IPS-20b (cell line): Measurements from ENCODE around the gene PRELID1.

Experiments
- H3K27ac ChIP-seq: one replicate; pipeline ENCODE4 v1.5.1; 2013; ENCODE audit warnings: low read length
- H3K27me3 ChIP-seq: 2 replicates; pipeline ENCODE4 v1.6.1; 2013; ENCODE audit warnings: mild to moderate bottlenecking, low read length, inconsistent platforms; ENCODE audit not compliant: insufficient read depth
- H3K36me3 ChIP-seq: 2 replicates; pipeline ENCODE4 v1.6.1; 2013; ENCODE audit warnings: low read depth, mild to moderate bottlenecking, inconsistent platforms, low read length, moderate library complexity; ENCODE audit not compliant: insufficient read depth
- H3K4me1 ChIP-seq: 2 replicates; pipeline ENCODE4 v1.6.1; 2013; ENCODE audit warnings: mild to moderate bottlenecking, control low read depth, inconsistent platforms, low read length, moderate library complexity; ENCODE audit not compliant: insufficient read depth
- H3K4me3 ChIP-seq: 2 replicates; pipeline ENCODE4 v1.5.1; 2013; ENCODE audit warnings: mild to moderate bottlenecking, low read length, inconsistent platforms
- H3K9ac ChIP-seq: 2 replicates; pipeline ENCODE4 v1.6.1; 2013; ENCODE audit warnings: low read depth, mild to moderate bottlenecking, inconsistent platforms, low read length, moderate library complexity
- H3K9me3 ChIP-seq: 2 replicates; pipeline ENCODE4 v1.6.1; 2013; ENCODE audit warnings: mild to moderate bottlenecking, low read depth, low read length, inconsistent platforms; ENCODE audit not compliant: insufficient read depth

PRELID1 gene

GRCh38 chr5:177317959-177318377 lies 14.4 kb downstream of the PRELID1 start:
- Histone ChIP-seq H3K9ac (no peak overlapping the region), H3K9me3 (no peaks in the 10 kb centered on the region), H3K36me3 (no peaks in the 10 kb centered on the region), H3K4me1 (no peaks in the 10 kb centered on the region; the same call in 1 of the 2 replicates), H3K27ac (no peak overlapping the region), H3K27me3 (no peaks in the 10 kb centered on the region), H3K4me3 (no peak overlapping the region)

- Histone ChIP-seq H3K27ac (no peak overlapping the region), H3K36me3 (no peaks in the 10 kb centered on the region), H3K27me3 (no peaks in the 10 kb centered on the region), H3K4me3 (no peak overlapping the region), H3K9me3 (no peaks in the 10 kb centered on the region), H3K9ac (no peak overlapping the region), H3K4me1 (peaks cover 1% of the 10 kb centered on the region)
These were observed 16.5 kb downstream of the PRELID1 start for GRCh38 chr5:177319913-177320588.

- H3K9me3 ChIP-seq, result no peaks in the 10 kb centered on the region
- H3K27ac ChIP-seq, result no peak overlapping the region
- H3K9ac ChIP-seq, result no peak overlapping the region
- H3K4me1 ChIP-seq, result peaks cover 9% of the 10 kb centered on the region
- H3K4me3 ChIP-seq, result no peak overlapping the region
- no peaks in the 10 kb centered on the region for H3K36me3 ChIP-seq
- H3K27me3 ChIP-seq, result no peaks in the 10 kb centered on the region
These were observed 17.3 kb downstream of the PRELID1 start for GRCh38 chr5:177320879-177321278.

- peak overlapping the region; percentile 39 for H3K9ac ChIP-seq
- peaks cover 13% of the 10 kb centered on the region for H3K36me3 ChIP-seq
- no peak overlapping the region; the same call in 1 of the 2 replicates for H3K4me3 ChIP-seq
- peak overlapping the region; percentile 78 for H3K27ac ChIP-seq
- H3K27me3 ChIP-seq, result no peaks in the 10 kb centered on the region
- H3K9me3 ChIP-seq, result no peaks in the 10 kb centered on the region
- peaks cover 13% of the 10 kb centered on the region for H3K4me1 ChIP-seq
These were observed 22.3 kb downstream of the PRELID1 start for GRCh38 chr5:177325868-177326381.

- Histone ChIP-seq H3K9ac (no peak overlapping the region), H3K4me1 (peaks cover 13% of the 10 kb centered on the region), H3K27ac (no peak overlapping the region), H3K36me3 (peaks cover 27% of the 10 kb centered on the region), H3K9me3 (no peaks in the 10 kb centered on the region), H3K27me3 (no peaks in the 10 kb centered on the region), H3K4me3 (no peak overlapping the region)
These were observed 24.2 kb downstream of the PRELID1 start for GRCh38 chr5:177327539-177328522.

- Histone ChIP-seq H3K9me3 (no peaks in the 10 kb centered on the region), H3K27ac (no peak overlapping the region), H3K36me3 (peaks cover 35% of the 10 kb centered on the region), H3K4me1 (peaks cover 13% of the 10 kb centered on the region), H3K9ac (no peak overlapping the region), H3K27me3 (no peaks in the 10 kb centered on the region), H3K4me3 (no peak overlapping the region)
These were observed 25.1 kb downstream of the PRELID1 start for GRCh38 chr5:177328545-177329231.

- Histone ChIP-seq H3K27me3 (no peaks in the 10 kb centered on the region), H3K9ac (no peak overlapping the region), H3K9me3 (no peaks in the 10 kb centered on the region), H3K4me1 (peaks cover 13% of the 10 kb centered on the region), H3K36me3 (peaks cover 47% of the 10 kb centered on the region), H3K27ac (no peak overlapping the region), H3K4me3 (no peak overlapping the region)
These were observed 26.3 kb downstream of the PRELID1 start for GRCh38 chr5:177329883-177330282.

GRCh38 chr5:177330991-177331842 lies 27.6 kb downstream of the PRELID1 start:
- no peaks in the 10 kb centered on the region for H3K27me3 ChIP-seq
- no peaks in the 10 kb centered on the region for H3K9me3 ChIP-seq
- peaks cover 61% of the 10 kb centered on the region for H3K36me3 ChIP-seq
- H3K4me1 ChIP-seq, result peaks cover 1% of the 10 kb centered on the region; the same call in 1 of the 2 replicates
- H3K9ac ChIP-seq, result no peak overlapping the region
- H3K4me3 ChIP-seq, result no peak overlapping the region
- H3K27ac ChIP-seq, result no peak overlapping the region

GRCh38 chr5:177332031-177332895 lies 28.7 kb downstream of the PRELID1 start:
- Histone ChIP-seq H3K36me3 (peaks cover 68% of the 10 kb centered on the region), H3K4me1 (no peaks in the 10 kb centered on the region), H3K9ac (no peak overlapping the region), H3K9me3 (no peaks in the 10 kb centered on the region), H3K27me3 (no peaks in the 10 kb centered on the region), H3K4me3 (no peak overlapping the region), H3K27ac (no peak overlapping the region)

- Histone ChIP-seq H3K4me1 (no peaks in the 10 kb centered on the region), H3K4me3 (no peak overlapping the region), H3K9me3 (no peaks in the 10 kb centered on the region), H3K9ac (no peak overlapping the region), H3K36me3 (peaks cover 74% of the 10 kb centered on the region), H3K27ac (no peak overlapping the region), H3K27me3 (no peaks in the 10 kb centered on the region)
These were observed 29.3 kb downstream of the PRELID1 start for GRCh38 chr5:177332896-177333260.
